Peyer's patch (tissue), 4 donors: ENCODE measurements around the gene INTS11. TPM values are rescaled to one million over a fixed set of nuclear protein-coding genes. Genes with fewer than 3 reads are reported as not detected.

Experiments used
- DNase-seq, 3 donors: peaks; one replicate each; pipeline ENCODE4 v3.0.0-alpha.2; 2017 to 2019
- H3K27ac ChIP-seq, 4 donors: fragments of 200-600 bp; sonication (generic); one replicate each; pipeline ENCODE4 v1.5.1; 2016 to 2019
- H3K27me3 ChIP-seq, 2 donors: fragments of 200-600 bp; sonication (generic); one replicate each; pipeline ENCODE4 v1.5.1; 2019
- H3K36me3 ChIP-seq, 3 donors: fragments of 200-600 bp; sonication (generic); one replicate each; pipeline ENCODE4 v1.5.1; 2016 to 2019
- H3K4me1 ChIP-seq, 4 donors: fragments of 200-600 bp; sonication (generic); one replicate each; pipeline ENCODE4 v1.5.1; 2016 to 2019
- H3K4me3 ChIP-seq, 4 donors: fragments of 200-600 bp; sonication (generic); 1 replicate in 3 of 4; 2 replicates in 1 of 4; pipeline ENCODE4 v1.5.1; 2016 to 2019; ENCODE audit warnings: mild to moderate bottlenecking in 1 of 4
- H3K9me3 ChIP-seq, 4 donors: fragments of 200-600 bp; sonication (generic); one replicate each; pipeline ENCODE4 v1.5.1; 2016 to 2019; ENCODE audit warnings: mild to moderate bottlenecking in 1 of 4
- CTCF ChIP-seq, 6 experiments: fragments of 450-650 bp in 4 of 6; fragments of 200-600 bp in 2 of 6; sonication (generic) in 1 of 6; IDR thresholded peaks; one replicate each; pipeline ENCODE4 v1.5.1; 2017 to 2019; ENCODE audit warnings: antibody characterized with exemption in 6 of 6, mild to moderate bottlenecking in 3 of 6, moderate library complexity in 1 of 6
- POLR2A ChIP-seq, 2 donors: fragments of 450-650 bp; IDR thresholded peaks; one replicate each; pipeline ENCODE4 v1.5.1; 2017; ENCODE audit warnings: antibody characterized with exemption in 2 of 2, mild to moderate bottlenecking in 2 of 2, moderate library complexity in 2 of 2
- total RNA-seq, 4 donors: library from RNA; depleted of rRNA; stranded (reverse); fragments of >200 nt; gene quantifications; one replicate each; pipeline ENCODE4 v1.1.0, GENCODE V29; 2016

The INTS11 gene
- total RNA-seq, 4 donors from 2014 or later: 146 to 359 (median 273) TPM

- H3K4me3 ChIP-seq: no peak overlapping the region
- peak in 1 of 3 donors; percentile 51 for DNase-seq
- peak overlapping the region; percentile 5 to 85 (median 55) for H3K27ac ChIP-seq
These were observed 37.5 kb upstream of the INTS11 start for GRCh38 chr1:1361982-1362423.

GRCh38 chr1:1361233-1361981, 36.9 kb upstream of the INTS11 start:
- DNase-seq: no peak
- H3K4me1 ChIP-seq: peaks cover 0 to 37% (median 2%) of the 10 kb centered on the region in 4 donors

More at GRCh38 chr1:1361982-1362423, 37.5 kb upstream of the INTS11 start:
- Histone ChIP-seq H3K36me3 (no peaks in the 10 kb centered on the region), H3K27me3 (no peaks in the 10 kb centered on the region), H3K4me1 (peaks cover 0 to 32% (median 2%) of the 10 kb centered on the region in 4 donors), H3K9me3 (no peaks in the 10 kb centered on the region)
- TF ChIP-seq POLR2A (IDR thresholded peaks at IDR 0.05) (no peak), CTCF (IDR thresholded peaks at IDR 0.05) (no peak)

GRCh38 chr1:1360506-1361169, 36.2 kb upstream of the INTS11 start:
- no peak for DNase-seq

More at GRCh38 chr1:1361233-1361981, 36.9 kb upstream of the INTS11 start:
- H3K27ac ChIP-seq: peak overlapping the region; percentile 17 to 85 (median 55)
- H3K27me3 ChIP-seq: no peaks in the 10 kb centered on the region
- H3K36me3 ChIP-seq: no peaks in the 10 kb centered on the region
- no peak overlapping the region for H3K4me3 ChIP-seq
- TF ChIP-seq CTCF (IDR thresholded peaks at IDR 0.05) (no peak), POLR2A (IDR thresholded peaks at IDR 0.05) (no peak)
- no peaks in the 10 kb centered on the region for H3K9me3 ChIP-seq

GRCh38 chr1:1359664-1360468, 35.4 kb upstream of the INTS11 start:
- H3K36me3 ChIP-seq: no peaks in the 10 kb centered on the region
- DNase-seq: no peak
- no peaks in the 10 kb centered on the region for H3K9me3 ChIP-seq
- TF ChIP-seq CTCF (IDR thresholded peaks at IDR 0.05) (no peak), POLR2A (IDR thresholded peaks at IDR 0.05) (no peak)
- H3K27ac ChIP-seq: peak overlapping the region; percentile 41 to 92 (median 76)
- peaks cover 0 to 52% (median 9%) of the 10 kb centered on the region in 4 donors for H3K4me1 ChIP-seq
- H3K27me3 ChIP-seq: peaks cover 0 to 8% of the 10 kb centered on the region in 2 donors
- no peak overlapping the region for H3K4me3 ChIP-seq

More at GRCh38 chr1:1360506-1361169, 36.2 kb upstream of the INTS11 start:
- peak overlapping the region; percentile 41 to 92 (median 76) for H3K27ac ChIP-seq
- H3K27me3 ChIP-seq: no peaks in the 10 kb centered on the region
- no peak overlapping the region for H3K4me3 ChIP-seq
- peaks cover 0 to 45% (median 2%) of the 10 kb centered on the region in 4 donors for H3K4me1 ChIP-seq
- no peaks in the 10 kb centered on the region for H3K9me3 ChIP-seq
- TF ChIP-seq POLR2A (IDR thresholded peaks at IDR 0.05): no peak
- TF ChIP-seq CTCF (IDR thresholded peaks at IDR 0.05): no peak
- H3K36me3 ChIP-seq: no peaks in the 10 kb centered on the region

- H3K4me1 ChIP-seq: peaks cover 2 to 58% (median 14%) of the 10 kb centered on the region in 4 donors
These were observed 34.8 kb upstream of the INTS11 start for GRCh38 chr1:1359308-1359663.

More at GRCh38 chr1:1359308-1359663, 34.8 kb upstream of the INTS11 start:
- TF ChIP-seq POLR2A (IDR thresholded peaks at IDR 0.05) (no peak), CTCF (IDR thresholded peaks at IDR 0.05) (no peak)
- Histone ChIP-seq H3K27ac (peak overlapping the region; percentile 64 to 92 (median 76)), H3K9me3 (no peaks in the 10 kb centered on the region), H3K4me3 (no peak overlapping the region), H3K27me3 (peaks cover 0 to 10% of the 10 kb centered on the region in 2 donors), H3K36me3 (peaks cover 0 to 2% (median 0%) of the 10 kb centered on the region in 3 donors)
- DNase-seq: no peak
